Neural cell (in vitro differentiated cells): ENCODE data around the gene PACRGL. TPM values are rescaled to one million over a fixed set of nuclear protein-coding genes. Genes with fewer than 3 reads are reported as not detected.

Experiments used
- H2AFZ ChIP-seq: fragments of 200-600, 300-800 bp; sonication (generic), shearing (Covaris generic); 2 replicates; pipeline ENCODE4 v1.6.0; 2014; ENCODE audit warnings: low read depth, mild to moderate bottlenecking, antibody characterized with exemption, low read length, moderate library complexity
- H3F3A ChIP-seq: fragments of 200-600 bp; shearing (Covaris generic); 2 replicates; pipeline ENCODE4 v1.6.1; 2016; ENCODE audit warnings: mild to moderate bottlenecking, moderate library complexity, mixed read lengths, antibody characterized with exemption, low read length; ENCODE audit not compliant: insufficient read depth, poor library complexity, severe bottlenecking
- H3K27ac ChIP-seq: fragments of 200-600, 300-800 bp; sonication (generic), shearing (Covaris generic); 2 replicates; pipeline ENCODE4 v1.5.1; 2014; ENCODE audit warnings: mild to moderate bottlenecking, low read length, moderate library complexity
- H3K27me3 ChIP-seq: fragments of 300-800, 200-600 bp; sonication (generic), shearing (Covaris generic); 2 replicates; pipeline ENCODE4 v1.6.0; 2014; ENCODE audit warnings: mild to moderate bottlenecking, low read depth, low read length, moderate library complexity; ENCODE audit not compliant: insufficient read depth
- H3K36me3 ChIP-seq: fragments of 300-800, 200-600 bp; sonication (generic), shearing (Covaris generic); 2 replicates; pipeline ENCODE4 v1.5.1; 2014; ENCODE audit warnings: mild to moderate bottlenecking, antibody characterized with exemption, low read length, moderate library complexity; ENCODE audit not compliant: insufficient read depth
- H3K4me2 ChIP-seq: fragments of 300-800, 200-600 bp; sonication (generic), shearing (Covaris generic); 2 replicates; pipeline ENCODE4 v1.6.0; 2014; ENCODE audit warnings: mild to moderate bottlenecking, low read length
- H3K4me3 ChIP-seq: fragments of 300-800, 200-600 bp; sonication (generic), shearing (Covaris generic); 2 replicates; pipeline ENCODE4 v1.5.1; 2014; ENCODE audit warnings: mild to moderate bottlenecking, low read length, moderate library complexity
- H3K79me2 ChIP-seq: fragments of 200-600 bp; shearing (Covaris generic); replicated peaks from 2 replicates; pipeline ENCODE4 v1.6.0; 2014; ENCODE audit warnings: mild to moderate bottlenecking, low read length, moderate library complexity; ENCODE audit not compliant: insufficient read depth
- H3K9ac ChIP-seq: fragments of 300-800, 200-600 bp; sonication (generic), shearing (Covaris generic); 2 replicates; pipeline ENCODE4 v1.6.1; 2016; ENCODE audit warnings: mild to moderate bottlenecking, low read length, mixed read lengths
- H3K9me2 ChIP-seq: fragments of 200-600 bp; shearing (Covaris generic); 2 replicates; pipeline ENCODE4 v1.6.1; 2016; ENCODE audit warnings: mild to moderate bottlenecking, low read length, mixed read lengths; ENCODE audit not compliant: insufficient read depth
- H3K9me3 ChIP-seq: fragments of 200-600, 300-800 bp; sonication (generic), shearing (Covaris generic); 2 replicates; pipeline ENCODE4 v1.6.1; 2016; ENCODE audit warnings: mild to moderate bottlenecking, mixed run types, low read length, moderate library complexity, mixed read lengths
- H4K20me1 ChIP-seq: fragments of 200-600 bp; shearing (Covaris generic); 2 replicates; pipeline ENCODE4 v1.6.1; 2016; ENCODE audit warnings: mild to moderate bottlenecking, mixed run types; ENCODE audit not compliant: insufficient read depth
- EP300 ChIP-seq: fragments of 450-650 bp; conservative IDR thresholded peaks from 2 replicates; pipeline ENCODE4 v1.6.1; 2014; ENCODE audit warnings: antibody characterized with exemption, mild to moderate bottlenecking, moderate library complexity; ENCODE audit not compliant: poor library complexity, severe bottlenecking
- EZH2 ChIP-seq: fragments of 200-600, 300-800 bp; shearing (Covaris generic), sonication (generic); IDR thresholded peaks from 2 replicates; pipeline ENCODE4 v1.6.1; 2014; ENCODE audit warnings: antibody characterized with exemption, low read length, borderline replicate concordance, mild to moderate bottlenecking; ENCODE audit not compliant: insufficient read depth, poor library complexity, severe bottlenecking
- MXI1 ChIP-seq: fragments of 450-650 bp; conservative IDR thresholded peaks from 2 replicates; pipeline ENCODE4 v1.6.1; 2014; ENCODE audit warnings: antibody characterized with exemption, mild to moderate bottlenecking; ENCODE audit not compliant: poor library complexity, severe bottlenecking
- POLR2AphosphoS5 ChIP-seq: IDR thresholded peaks from 2 replicates; pipeline ENCODE4 v1.6.1; 2012
- RAD21 ChIP-seq: fragments of 450-650 bp; conservative IDR thresholded peaks from 2 replicates; pipeline ENCODE4 v1.6.1; 2014; ENCODE audit warnings: antibody characterized with exemption, mild to moderate bottlenecking, moderate library complexity
- SMC3 ChIP-seq: fragments of 450-650 bp; conservative IDR thresholded peaks from 2 replicates; pipeline ENCODE4 v1.6.1; 2014; ENCODE audit warnings: antibody characterized with exemption, mild to moderate bottlenecking, moderate library complexity; ENCODE audit not compliant: poor library complexity
- TAF1 ChIP-seq: IDR thresholded peaks from 2 replicates; pipeline ENCODE4 v1.6.1; 2012; ENCODE audit warnings: low read depth
- polyA plus RNA-seq: library from polyadenylated mRNA; depleted of rRNA; stranded (reverse); fragments of >200 nt; gene quantifications from 2 replicates; pipeline ENCODE4 v1.2.3, GENCODE V29; 2014
- TF ChIP-seq, protein P1 (sequence below): IDR thresholded peaks from 2 replicates; pipeline ENCODE4 v1.6.1; 2012; ENCODE audit warnings: borderline replicate concordance
- TF ChIP-seq, protein P2 (sequence below): fragments of 450-650 bp; IDR thresholded peaks from 2 replicates; pipeline ENCODE4 v1.5.1; 2014; ENCODE audit warnings: antibody characterized with exemption, mild to moderate bottlenecking, moderate library complexity; ENCODE audit not compliant: poor library complexity, severe bottlenecking

PACRGL gene
- polyA plus RNA-seq, 1 donor from 2014 or later, result 41.9 TPM

DNA sequence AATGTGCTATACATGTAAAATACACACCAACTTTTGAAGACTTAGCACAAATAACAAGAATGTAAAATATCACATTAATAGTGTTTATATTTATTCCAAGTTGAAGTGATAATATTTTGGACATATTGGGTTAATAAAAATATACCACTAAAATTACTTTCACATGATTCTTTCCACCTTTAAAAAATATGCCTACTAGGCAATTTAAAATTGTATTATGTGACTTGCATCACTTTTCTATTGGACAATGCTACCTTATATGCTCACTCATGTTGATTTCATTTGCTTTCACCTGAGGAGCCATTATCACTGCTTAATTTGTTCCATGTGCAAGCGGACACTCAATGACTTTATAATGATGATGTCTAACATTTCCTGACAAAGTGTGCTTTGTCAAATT is 3.4 kb upstream of the PACRGL start:
- H3K4me3 ChIP-seq, result no peak overlapping the region
- no peaks in the 10 kb centered on the region for H3K36me3 ChIP-seq
- TF ChIP-seq SMC3 (no peak), POLR2AphosphoS5 (no peak), EP300 (no peak), EZH2 (no peak), RAD21 (no peak), TAF1 (no peak), MXI1 (no peak)
- TF ChIP-seq, protein P1, sequence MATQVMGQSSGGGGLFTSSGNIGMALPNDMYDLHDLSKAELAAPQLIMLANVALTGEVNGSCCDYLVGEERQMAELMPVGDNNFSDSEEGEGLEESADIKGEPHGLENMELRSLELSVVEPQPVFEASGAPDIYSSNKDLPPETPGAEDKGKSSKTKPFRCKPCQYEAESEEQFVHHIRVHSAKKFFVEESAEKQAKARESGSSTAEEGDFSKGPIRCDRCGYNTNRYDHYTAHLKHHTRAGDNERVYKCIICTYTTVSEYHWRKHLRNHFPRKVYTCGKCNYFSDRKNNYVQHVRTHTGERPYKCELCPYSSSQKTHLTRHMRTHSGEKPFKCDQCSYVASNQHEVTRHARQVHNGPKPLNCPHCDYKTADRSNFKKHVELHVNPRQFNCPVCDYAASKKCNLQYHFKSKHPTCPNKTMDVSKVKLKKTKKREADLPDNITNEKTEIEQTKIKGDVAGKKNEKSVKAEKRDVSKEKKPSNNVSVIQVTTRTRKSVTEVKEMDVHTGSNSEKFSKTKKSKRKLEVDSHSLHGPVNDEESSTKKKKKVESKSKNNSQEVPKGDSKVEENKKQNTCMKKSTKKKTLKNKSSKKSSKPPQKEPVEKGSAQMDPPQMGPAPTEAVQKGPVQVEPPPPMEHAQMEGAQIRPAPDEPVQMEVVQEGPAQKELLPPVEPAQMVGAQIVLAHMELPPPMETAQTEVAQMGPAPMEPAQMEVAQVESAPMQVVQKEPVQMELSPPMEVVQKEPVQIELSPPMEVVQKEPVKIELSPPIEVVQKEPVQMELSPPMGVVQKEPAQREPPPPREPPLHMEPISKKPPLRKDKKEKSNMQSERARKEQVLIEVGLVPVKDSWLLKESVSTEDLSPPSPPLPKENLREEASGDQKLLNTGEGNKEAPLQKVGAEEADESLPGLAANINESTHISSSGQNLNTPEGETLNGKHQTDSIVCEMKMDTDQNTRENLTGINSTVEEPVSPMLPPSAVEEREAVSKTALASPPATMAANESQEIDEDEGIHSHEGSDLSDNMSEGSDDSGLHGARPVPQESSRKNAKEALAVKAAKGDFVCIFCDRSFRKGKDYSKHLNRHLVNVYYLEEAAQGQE, result no peak
- TF ChIP-seq, protein P2, sequence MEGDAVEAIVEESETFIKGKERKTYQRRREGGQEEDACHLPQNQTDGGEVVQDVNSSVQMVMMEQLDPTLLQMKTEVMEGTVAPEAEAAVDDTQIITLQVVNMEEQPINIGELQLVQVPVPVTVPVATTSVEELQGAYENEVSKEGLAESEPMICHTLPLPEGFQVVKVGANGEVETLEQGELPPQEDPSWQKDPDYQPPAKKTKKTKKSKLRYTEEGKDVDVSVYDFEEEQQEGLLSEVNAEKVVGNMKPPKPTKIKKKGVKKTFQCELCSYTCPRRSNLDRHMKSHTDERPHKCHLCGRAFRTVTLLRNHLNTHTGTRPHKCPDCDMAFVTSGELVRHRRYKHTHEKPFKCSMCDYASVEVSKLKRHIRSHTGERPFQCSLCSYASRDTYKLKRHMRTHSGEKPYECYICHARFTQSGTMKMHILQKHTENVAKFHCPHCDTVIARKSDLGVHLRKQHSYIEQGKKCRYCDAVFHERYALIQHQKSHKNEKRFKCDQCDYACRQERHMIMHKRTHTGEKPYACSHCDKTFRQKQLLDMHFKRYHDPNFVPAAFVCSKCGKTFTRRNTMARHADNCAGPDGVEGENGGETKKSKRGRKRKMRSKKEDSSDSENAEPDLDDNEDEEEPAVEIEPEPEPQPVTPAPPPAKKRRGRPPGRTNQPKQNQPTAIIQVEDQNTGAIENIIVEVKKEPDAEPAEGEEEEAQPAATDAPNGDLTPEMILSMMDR, result no peak

DNA sequence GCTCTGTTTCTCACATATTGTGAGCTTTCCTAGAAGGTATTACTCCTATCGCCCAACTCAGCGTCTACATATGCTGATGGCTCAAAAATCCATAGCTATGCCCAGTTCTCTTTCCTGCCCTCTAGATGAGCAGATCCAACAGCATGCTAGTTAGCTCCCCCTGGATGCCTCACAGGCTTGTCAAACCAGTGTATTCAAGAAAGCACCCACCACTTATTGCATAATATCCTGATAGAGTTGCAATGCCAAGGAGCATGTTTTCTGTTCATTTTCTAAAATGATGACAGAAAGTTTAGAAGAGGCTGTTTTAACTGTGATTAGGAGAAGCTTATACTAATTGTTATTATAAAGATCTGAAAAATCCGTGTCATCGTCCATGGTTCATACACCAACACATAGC is 1.9 kb upstream of the PACRGL start:
- Histone ChIP-seq H3K9me3 (no peaks in the 10 kb centered on the region), H3K36me3 (no peaks in the 10 kb centered on the region), H3K4me2 (no peak overlapping the region), H3K27ac (no peak overlapping the region), H3K9ac (no peak overlapping the region), H3K4me3 (no peak overlapping the region), H3K9me2 (no peaks in the 10 kb centered on the region), H4K20me1 (no peaks in the 10 kb centered on the region), H3K27me3 (no peaks in the 10 kb centered on the region), H3K79me2 (peaks cover 21% of the 10 kb centered on the region), H3F3A (no peaks in the 10 kb centered on the region), H2AFZ (no peak overlapping the region)
- no peak for TF ChIP-seq SMC3
- no peak for TF ChIP-seq MXI1
- TF ChIP-seq EP300, result no peak
- TF ChIP-seq, protein P2, result no peak
- no peak for TF ChIP-seq EZH2
- TF ChIP-seq POLR2AphosphoS5, result no peak
- TF ChIP-seq RAD21, result no peak
- TF ChIP-seq, protein P1, result no peak
- TF ChIP-seq TAF1, result no peak

More for the DNA sequence above, 3.4 kb upstream of the PACRGL start:
- Histone ChIP-seq H3K79me2 (peaks cover 16% of the 10 kb centered on the region), H4K20me1 (no peaks in the 10 kb centered on the region), H3K9ac (no peak overlapping the region), H3K4me2 (no peak overlapping the region), H3F3A (no peaks in the 10 kb centered on the region), H3K9me3 (no peaks in the 10 kb centered on the region), H3K9me2 (no peaks in the 10 kb centered on the region), H3K27ac (no peak overlapping the region), H2AFZ (no peak overlapping the region), H3K27me3 (no peaks in the 10 kb centered on the region)
